Endothelial cell of umbilical vein (primary cell): ENCODE measurements around the gene OR4N2.
"Not testable (repeated sequence)": the region's sequence is repeated elsewhere in the genome, so short reads cannot be mapped to it uniquely, and the experiment has no call there.

ENCODE experiments used
- CTCF ChIP-seq, 2 donors: IDR thresholded peaks; 1 replicate in 1 of 2; 2 replicates in 1 of 2; pipeline ENCODE4 v1.5.1; 2011; ENCODE audit warnings: low read length in 2 of 2, mild to moderate bottlenecking in 2 of 2, moderate library complexity in 2 of 2, control low read depth in 1 of 2, inconsistent platforms in 1 of 2, low read depth in 1 of 2; ENCODE audit not compliant: insufficient read depth in 1 of 2; ENCODE audit errors: extremely low read depth in 1 of 2
- EZH2 ChIP-seq: IDR thresholded peaks from 2 replicates; pipeline ENCODE4 v1.6.1; 2012; ENCODE audit warnings: borderline replicate concordance, low read depth, mild to moderate bottlenecking, moderate library complexity, low read length, inconsistent platforms; ENCODE audit not compliant: severe bottlenecking
- POLR2A ChIP-seq: IDR thresholded peaks from 2 replicates; pipeline ENCODE4 v1.6.1; 2012; ENCODE audit warnings: low read depth, mild to moderate bottlenecking, control low read depth, low read length
- POLR2AphosphoS5 ChIP-seq: IDR thresholded peaks from 2 replicates; pipeline ENCODE4 v1.6.1; 2012; ENCODE audit warnings: low read depth, mild to moderate bottlenecking, control low read depth, low read length, moderate library complexity; ENCODE audit not compliant: insufficient read depth

DNA sequence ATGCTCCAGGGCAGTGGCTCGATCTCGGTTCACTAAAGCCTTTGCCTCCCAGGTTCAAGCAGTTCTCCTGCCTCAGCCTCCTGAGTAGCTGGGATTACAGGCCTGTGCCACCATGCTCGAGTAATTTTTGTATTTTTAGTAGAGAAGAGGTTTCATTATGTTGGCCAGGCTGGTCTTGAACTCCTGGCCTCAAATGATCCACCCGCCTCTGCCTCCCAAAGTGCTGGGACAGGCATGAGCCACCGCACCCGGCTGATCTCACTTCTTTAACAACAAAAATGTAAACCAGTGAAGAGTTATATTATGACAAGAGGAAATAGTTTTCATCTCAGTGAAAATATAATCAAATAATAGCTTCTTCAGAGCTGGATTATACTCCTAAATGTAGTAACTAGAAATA, 16.3 kb upstream of the OR4N2 start:
- TF ChIP-seq POLR2A; POLR2AphosphoS5; CTCF (IDR thresholded peaks at IDR 0.05; ENCODE audit: extremely low read depth in 1 of 2, insufficient read depth in 1 of 2, low read depth in 1 of 2, low read length in 2 of 2); EZH2: not testable (repeated sequence)
